HEK293 (cell line): ENCODE data around the gene CTNNBL1.

Source experiments
- CTCF ChIA-PET: fragments of 350-600 bp; formaldehyde crosslinking; extraction: SDS; loops from one replicate; lab custom pipeline; 2021; ENCODE audit warnings: antibody characterized with exemption; lab: Yijun Ruan, JAX
- POLR2A ChIA-PET: fragments of 300-600 bp; formaldehyde crosslinking; extraction: SDS; loops from one replicate; lab custom pipeline; 2020; ENCODE audit warnings: antibody characterized with exemption, inconsistent platforms; lab: Yijun Ruan, JAX
- H3K27ac ChIP-seq: fragments of 200-500 bp; sonication (Bioruptor generic); 2 replicates; pipeline ENCODE4 v1.5.1; 2014; ENCODE audit warnings: low read depth, low read length, control low read depth, inconsistent platforms; ENCODE audit errors: extremely low read depth
- H3K36me3 ChIP-seq, 2 experiments: fragments of 200-500 bp in 1 of 2; sonication (Bioruptor generic) in 1 of 2; 1 replicate in 1 of 2; 2 replicates in 1 of 2; pipeline ENCODE4 v1.5.1; 2014 to 2017; ENCODE audit warnings: inconsistent platforms in 2 of 2, low read length in 2 of 2; ENCODE audit not compliant: control insufficient read depth in 2 of 2, insufficient read depth in 1 of 2
- H3K4me1 ChIP-seq: fragments of 200-500 bp; sonication (Bioruptor generic); 2 replicates; pipeline ENCODE4 v1.5.1; 2014; ENCODE audit warnings: mild to moderate bottlenecking, low read length, inconsistent platforms; ENCODE audit not compliant: control insufficient read depth, insufficient read depth
- H3K4me3 ChIP-seq: 2 replicates; pipeline ENCODE4 v1.5.1; 2011; ENCODE audit warnings: low read depth, mild to moderate bottlenecking, control low read depth, low read length, moderate library complexity
- H3K9me3 ChIP-seq: fragments of 200-500 bp; sonication (Bioruptor generic); 2 replicates; pipeline ENCODE4 v1.5.1; 2014; ENCODE audit warnings: low read depth, low read length, inconsistent platforms; ENCODE audit not compliant: control insufficient read depth, insufficient read depth
- ELK4 ChIP-seq: IDR thresholded peaks from 2 replicates; pipeline ENCODE4 v1.6.1; 2011; ENCODE audit warnings: mild to moderate bottlenecking, low read depth, low read length, borderline replicate concordance
- GLI2 ChIP-seq: fragments of 450-650 bp; formaldehyde crosslinking; IDR thresholded peaks from 2 replicates; pipeline ENCODE4; 2017; ENCODE audit warnings: missing biosample characterization, missing genetic modification characterization, low read depth, borderline replicate concordance
- IKZF3 ChIP-seq: fragments of 450-650 bp; IDR thresholded peaks from 2 replicates; pipeline ENCODE4 v1.5.0; 2018; ENCODE audit warnings: missing biosample characterization, mild to moderate bottlenecking, missing genetic modification characterization, moderate library complexity
- SALL2 ChIP-seq: fragments of 450-650 bp; formaldehyde crosslinking; IDR thresholded peaks from 2 replicates; pipeline ENCODE4 v1.5.0; 2017; ENCODE audit warnings: missing biosample characterization, mild to moderate bottlenecking, missing genetic modification characterization, borderline replicate concordance
- SETDB1 ChIP-seq: IDR thresholded peaks from one replicate; pipeline ENCODE4 v1.6.1; 2017; ENCODE audit warnings: mild to moderate bottlenecking, low read length, moderate library complexity, mixed read lengths; ENCODE audit not compliant: insufficient read length
- TCF7L2 ChIP-seq: IDR thresholded peaks from 2 replicates; pipeline ENCODE4 v1.6.1; 2011; ENCODE audit warnings: low read depth, mild to moderate bottlenecking, inconsistent platforms, low read length, moderate library complexity, borderline replicate concordance
- ZBTB1 ChIP-seq: fragments of 450-650 bp; formaldehyde crosslinking; IDR thresholded peaks from 2 replicates; pipeline ENCODE4 v1.5.1; 2016; ENCODE audit warnings: missing biosample characterization, missing genetic modification characterization
- ZBTB44 ChIP-seq: fragments of 450-650 bp; IDR thresholded peaks from 2 replicates; pipeline ENCODE4 v1.5.1; 2018; ENCODE audit warnings: missing biosample characterization, mild to moderate bottlenecking, missing genetic modification characterization
- ZNF114 ChIP-seq: fragments of 450-650 bp; formaldehyde crosslinking; IDR thresholded peaks from 2 replicates; pipeline ENCODE4 v1.5.0; 2017; ENCODE audit warnings: missing biosample characterization, missing genetic modification characterization
- ZNF148 ChIP-seq: fragments of 450-650 bp; formaldehyde crosslinking; IDR thresholded peaks from 2 replicates; pipeline ENCODE4 v1.5.0; 2017; ENCODE audit warnings: missing biosample characterization, missing genetic modification characterization, borderline replicate concordance
- ZNF19 ChIP-seq: fragments of 450-650 bp; formaldehyde crosslinking; IDR thresholded peaks from 2 replicates; pipeline ENCODE4; 2016; ENCODE audit warnings: missing biosample characterization, missing genetic modification characterization, low read depth
- ZNF202 ChIP-seq: fragments of 450-650 bp; formaldehyde crosslinking; IDR thresholded peaks from 2 replicates; pipeline ENCODE4 v1.5.1; 2016; ENCODE audit warnings: missing biosample characterization, missing genetic modification characterization, borderline replicate concordance
- ZNF311 ChIP-seq: fragments of 450-650 bp; formaldehyde crosslinking; IDR thresholded peaks from 2 replicates; pipeline ENCODE4 v1.5.1; 2017; ENCODE audit warnings: missing biosample characterization, missing genetic modification characterization, borderline replicate concordance
- ZNF362 ChIP-seq: fragments of 450-650 bp; formaldehyde crosslinking; IDR thresholded peaks from 2 replicates; pipeline ENCODE4 v1.5.1; 2016; ENCODE audit warnings: missing biosample characterization, missing genetic modification characterization
- ZNF404 ChIP-seq: fragments of 450-650 bp; formaldehyde crosslinking; IDR thresholded peaks from 2 replicates; pipeline ENCODE4 v1.5.1; 2017; ENCODE audit warnings: missing biosample characterization, missing genetic modification characterization
- ZNF423 ChIP-seq: fragments of 450-650 bp; formaldehyde crosslinking; IDR thresholded peaks from 2 replicates; pipeline ENCODE4 v1.5.1; 2016; ENCODE audit warnings: missing biosample characterization, missing genetic modification characterization
- ZNF513 ChIP-seq: fragments of 450-650 bp; IDR thresholded peaks from 2 replicates; pipeline ENCODE4 v1.5.1; 2018; ENCODE audit warnings: missing biosample characterization, missing genetic modification characterization
- ZNF658 ChIP-seq: fragments of 450-650 bp; formaldehyde crosslinking; IDR thresholded peaks from 2 replicates; pipeline ENCODE4; 2016; ENCODE audit warnings: missing biosample characterization, missing genetic modification characterization
- ZSCAN16 ChIP-seq: fragments of 450-650 bp; formaldehyde crosslinking; IDR thresholded peaks from 2 replicates; pipeline ENCODE4 v1.5.1; 2016; ENCODE audit warnings: missing biosample characterization, missing genetic modification characterization
- TF ChIP-seq, protein P1 (sequence below): fragments of 450-650 bp; formaldehyde crosslinking; conservative IDR thresholded peaks from 2 replicates; pipeline ENCODE4 v1.5.1; 2016; ENCODE audit warnings: low read depth, missing biosample characterization, missing genetic modification characterization
- TF ChIP-seq, protein P2 (sequence below): fragments of 450-650 bp; formaldehyde crosslinking; IDR thresholded peaks from 2 replicates; pipeline ENCODE4 v1.5.1; 2017; ENCODE audit warnings: missing biosample characterization, missing genetic modification characterization

CTNNBL1 gene

DNA sequence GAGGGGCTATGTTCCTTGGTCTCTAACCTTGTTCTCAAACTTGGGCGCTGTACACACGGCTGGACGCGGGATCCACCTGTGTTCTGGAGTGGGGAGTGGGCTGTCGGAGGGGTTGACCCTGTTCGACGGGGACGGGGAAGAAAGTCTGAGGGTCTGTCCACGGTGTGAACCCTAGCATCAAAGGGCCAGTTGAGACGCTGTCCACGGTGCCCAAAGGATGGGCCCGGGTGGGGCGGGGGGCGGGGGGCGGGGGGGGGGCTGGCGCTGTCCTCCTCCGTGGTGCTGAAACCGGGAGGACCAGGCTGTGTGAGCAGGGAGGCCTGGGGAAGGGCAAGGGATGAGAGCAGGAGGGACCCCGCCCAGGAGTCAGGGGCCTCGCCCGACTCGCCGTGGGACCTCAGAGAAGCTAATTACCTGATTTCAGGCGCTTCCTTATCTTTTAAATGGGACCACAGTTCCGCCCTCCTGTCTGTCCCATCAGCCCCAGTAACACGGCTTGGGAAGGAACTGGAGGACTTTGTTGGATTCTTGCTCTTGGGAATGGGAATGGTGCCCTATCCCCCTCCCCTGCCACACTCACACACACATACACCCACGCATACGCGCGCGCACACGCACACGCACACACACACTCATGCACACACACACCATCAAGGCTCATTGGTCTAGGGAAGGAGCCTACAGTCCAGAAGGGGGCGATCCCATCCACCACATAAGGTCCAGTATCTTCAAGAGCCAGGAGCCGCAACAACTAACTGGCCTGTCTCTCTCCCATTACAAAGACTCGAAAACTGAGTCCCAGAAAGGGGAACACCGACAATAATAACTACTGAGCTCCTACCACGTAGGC lies 208.0 kb downstream of the CTNNBL1 start:
- H3K9me3 ChIP-seq = no peaks in the 10 kb centered on the region
- no peak overlapping the region for H3K27ac ChIP-seq
- CTCF ChIA-PET = interaction anchor here (0.6 to 1.6 kb wide), 7 partner anchors 11 to 566 kb away, joined by 3 to 7 read pairs (median 3); no protein-coding TSS in a partner anchor
- H3K4me1 ChIP-seq = peaks cover 2% of the 10 kb centered on the region; the same call in 1 of the 2 replicates
- POLR2A ChIA-PET = no interaction called here
- no peaks in the 10 kb centered on the region for H3K36me3 ChIP-seq
- H3K4me3 ChIP-seq = no peak overlapping the region
- TF ChIP-seq ZNF513 (tag by site-specific recombination) (no peak), ZNF423 (no peak), ZNF19 (no peak), ZNF114 (tag by site-specific recombination) (no peak), ZNF148 (tag by site-specific recombination) (no peak), ZNF404 (tag by site-specific recombination) (no peak), TCF7L2 (no peak), GLI2 (tag by site-specific recombination) (no peak), ZNF311 (no peak), IKZF3 (tag by site-specific recombination) (no peak), SALL2 (tag by site-specific recombination) (no peak), ZNF658 (no peak), ZBTB44 (tag by site-specific recombination) (no peak), ZNF362 (no peak), ZSCAN16 (tag by site-specific recombination) (no peak), ELK4 (no peak), ZBTB1 (tag by site-specific recombination) (no peak), SETDB1 (no peak), ZNF202 (tag by site-specific recombination) (no peak)
- TF ChIP-seq, protein P1, sequence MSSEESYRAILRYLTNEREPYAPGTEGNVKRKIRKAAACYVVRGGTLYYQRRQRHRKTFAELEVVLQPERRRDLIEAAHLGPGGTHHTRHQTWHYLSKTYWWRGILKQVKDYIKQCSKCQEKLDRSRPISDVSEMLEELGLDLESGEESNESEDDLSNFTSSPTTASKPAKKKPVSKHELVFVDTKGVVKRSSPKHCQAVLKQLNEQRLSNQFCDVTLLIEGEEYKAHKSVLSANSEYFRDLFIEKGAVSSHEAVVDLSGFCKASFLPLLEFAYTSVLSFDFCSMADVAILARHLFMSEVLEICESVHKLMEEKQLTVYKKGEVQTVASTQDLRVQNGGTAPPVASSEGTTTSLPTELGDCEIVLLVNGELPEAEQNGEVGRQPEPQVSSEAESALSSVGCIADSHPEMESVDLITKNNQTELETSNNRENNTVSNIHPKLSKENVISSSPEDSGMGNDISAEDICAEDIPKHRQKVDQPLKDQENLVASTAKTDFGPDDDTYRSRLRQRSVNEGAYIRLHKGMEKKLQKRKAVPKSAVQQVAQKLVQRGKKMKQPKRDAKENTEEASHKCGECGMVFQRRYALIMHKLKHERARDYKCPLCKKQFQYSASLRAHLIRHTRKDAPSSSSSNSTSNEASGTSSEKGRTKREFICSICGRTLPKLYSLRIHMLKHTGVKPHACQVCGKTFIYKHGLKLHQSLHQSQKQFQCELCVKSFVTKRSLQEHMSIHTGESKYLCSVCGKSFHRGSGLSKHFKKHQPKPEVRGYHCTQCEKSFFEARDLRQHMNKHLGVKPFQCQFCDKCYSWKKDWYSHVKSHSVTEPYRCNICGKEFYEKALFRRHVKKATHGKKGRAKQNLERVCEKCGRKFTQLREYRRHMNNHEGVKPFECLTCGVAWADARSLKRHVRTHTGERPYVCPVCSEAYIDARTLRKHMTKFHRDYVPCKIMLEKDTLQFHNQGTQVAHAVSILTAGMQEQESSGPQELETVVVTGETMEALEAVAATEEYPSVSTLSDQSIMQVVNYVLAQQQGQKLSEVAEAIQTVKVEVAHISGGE (tag by site-specific recombination) = no peak
- TF ChIP-seq, protein P2, sequence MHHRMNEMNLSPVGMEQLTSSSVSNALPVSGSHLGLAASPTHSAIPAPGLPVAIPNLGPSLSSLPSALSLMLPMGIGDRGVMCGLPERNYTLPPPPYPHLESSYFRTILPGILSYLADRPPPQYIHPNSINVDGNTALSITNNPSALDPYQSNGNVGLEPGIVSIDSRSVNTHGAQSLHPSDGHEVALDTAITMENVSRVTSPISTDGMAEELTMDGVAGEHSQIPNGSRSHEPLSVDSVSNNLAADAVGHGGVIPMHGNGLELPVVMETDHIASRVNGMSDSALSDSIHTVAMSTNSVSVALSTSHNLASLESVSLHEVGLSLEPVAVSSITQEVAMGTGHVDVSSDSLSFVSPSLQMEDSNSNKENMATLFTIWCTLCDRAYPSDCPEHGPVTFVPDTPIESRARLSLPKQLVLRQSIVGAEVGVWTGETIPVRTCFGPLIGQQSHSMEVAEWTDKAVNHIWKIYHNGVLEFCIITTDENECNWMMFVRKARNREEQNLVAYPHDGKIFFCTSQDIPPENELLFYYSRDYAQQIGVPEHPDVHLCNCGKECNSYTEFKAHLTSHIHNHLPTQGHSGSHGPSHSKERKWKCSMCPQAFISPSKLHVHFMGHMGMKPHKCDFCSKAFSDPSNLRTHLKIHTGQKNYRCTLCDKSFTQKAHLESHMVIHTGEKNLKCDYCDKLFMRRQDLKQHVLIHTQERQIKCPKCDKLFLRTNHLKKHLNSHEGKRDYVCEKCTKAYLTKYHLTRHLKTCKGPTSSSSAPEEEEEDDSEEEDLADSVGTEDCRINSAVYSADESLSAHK (tag by site-specific recombination) = no peak
